Stimulated activated CD4-positive, alpha-beta T cell treated with anti-CD3 and anti-CD28 coated beads, TNF-alpha, amount 100 ng/mL, for 1 hour (primary cell): ENCODE results near the gene APOC3.

Experiments
- DNase-seq, 3 donors: peaks; one replicate each; pipeline ENCODE4 v3.0.0-alpha.2; 2020; ENCODE audit warnings: low read depth in 3 of 3, low spot score in 1 of 3

The APOC3 gene

GRCh38 chr11:116829525-116830183 lies at the start of gene APOC3:
Gene APOC3, plus strand, starts transcription at chr11:116829907. Its CDS starts 676 bp downstream, at chr11:116830583.
- DNase-seq = no peak

GRCh38 chr11:116782728-116783127 lies 47.0 kb upstream of the APOC3 start:
- DNase-seq = no peak

- DNase-seq = no peak
These were observed 43.4 kb upstream of the APOC3 start for GRCh38 chr11:116786326-116786725.

GRCh38 chr11:116786966-116787365 lies 42.7 kb upstream of the APOC3 start:
- DNase-seq = no peak

- no peak for DNase-seq
These were observed 42.3 kb upstream of the APOC3 start for GRCh38 chr11:116787436-116787785.

GRCh38 chr11:116787786-116788486 lies 41.8 kb upstream of the APOC3 start, which contains the start of gene ZPR1:
Gene ZPR1, minus strand, starts transcription at chr11:116788023. Its CDS starts 33 bp downstream, at chr11:116787990.
- peak; percentile 30 to 79 (median 65) for DNase-seq

GRCh38 chr11:116788534-116788933 lies 41.2 kb upstream of the APOC3 start:
- no peak for DNase-seq

- no peak for DNase-seq
These were observed 40.7 kb upstream of the APOC3 start for GRCh38 chr11:116788975-116789374.

- DNase-seq = no peak
These were observed 39.3 kb upstream of the APOC3 start for GRCh38 chr11:116790167-116791001.

- DNase-seq = peak; percentile 29 to 71 (median 56)
These were observed 38.5 kb upstream of the APOC3 start for GRCh38 chr11:116791002-116791812.

- DNase-seq = no peak
These were observed 37.9 kb upstream of the APOC3 start, which contains the start of gene APOA5 for GRCh38 chr11:116791813-116792143. Gene APOA5, minus strand, starts transcription at chr11:116791879. Its CDS starts 19 bp downstream, at chr11:116791860.

GRCh38 chr11:116792144-116792868 lies 37.4 kb upstream of the APOC3 start:
- no peak for DNase-seq

GRCh38 chr11:116792869-116793771 lies 36.6 kb upstream of the APOC3 start:
- no peak for DNase-seq

GRCh38 chr11:116793772-116794097 lies 36.0 kb upstream of the APOC3 start:
- DNase-seq = no peak

GRCh38 chr11:116794851-116795250 lies 34.9 kb upstream of the APOC3 start:
- no peak for DNase-seq

GRCh38 chr11:116796548-116796947 lies 33.2 kb upstream of the APOC3 start:
- no peak for DNase-seq

GRCh38 chr11:116797816-116798215 lies 31.9 kb upstream of the APOC3 start:
- no peak for DNase-seq

GRCh38 chr11:116798368-116798767 lies 31.3 kb upstream of the APOC3 start:
- no peak for DNase-seq

- no peak for DNase-seq
These were observed 29.1 kb upstream of the APOC3 start for GRCh38 chr11:116800610-116801009.
